ENCODE results near the gene GATD1.

- no peak for TF ChIP-seq CTCF (conservative IDR thresholded peaks at IDR 0.05; ENCODE audit: low read depth, low read length)
- TF ChIP-seq EZH2 (IDR thresholded peaks at IDR 0.05; ENCODE audit: borderline replicate concordance, low read depth, low read length, poor library complexity, severe bottlenecking), result no peak
Measured at GRCh38 chr11:761526-762108, 15.7 kb downstream of the GATD1 start.
